Hematopoietic multipotent progenitor cell treated with erythropoietin and hydrocortisone succinate and interleukin-3 and kit ligand, for 4 days (in vitro differentiated cells): ENCODE results near the gene PTPRN2.
A peak's percentile ranks its signal among the peaks of the same experiment; 100 is the strongest.
"Not testable (repeated sequence)": the region's sequence is repeated elsewhere in the genome, so short reads cannot be mapped to it uniquely, and the experiment has no call there.

Experiments
- DNase-seq: peaks from one replicate; pipeline ENCODE4 v3.0.0-alpha.2; 2015

PTPRN2 gene

DNA sequence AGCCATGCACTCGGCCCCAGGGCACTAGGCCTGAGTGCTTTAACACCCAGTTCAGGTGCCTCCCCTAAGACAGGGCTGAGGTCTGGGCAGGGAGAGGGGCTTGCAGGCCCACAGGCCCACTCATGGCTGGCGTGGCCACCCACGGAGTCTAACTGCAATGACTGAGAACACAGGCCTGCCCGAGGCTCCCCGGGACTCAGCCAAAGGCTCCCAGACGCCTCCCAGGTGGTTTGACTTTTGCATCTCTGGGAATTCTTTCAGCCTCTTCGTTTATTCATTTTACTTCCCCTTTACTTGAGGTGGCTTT lies 37.3 kb downstream of the PTPRN2 start:
- no peak for DNase-seq

- no peak for DNase-seq
Measured at GRCh38 chr7:158549616-158550393, 37.8 kb downstream of the PTPRN2 start.

DNA sequence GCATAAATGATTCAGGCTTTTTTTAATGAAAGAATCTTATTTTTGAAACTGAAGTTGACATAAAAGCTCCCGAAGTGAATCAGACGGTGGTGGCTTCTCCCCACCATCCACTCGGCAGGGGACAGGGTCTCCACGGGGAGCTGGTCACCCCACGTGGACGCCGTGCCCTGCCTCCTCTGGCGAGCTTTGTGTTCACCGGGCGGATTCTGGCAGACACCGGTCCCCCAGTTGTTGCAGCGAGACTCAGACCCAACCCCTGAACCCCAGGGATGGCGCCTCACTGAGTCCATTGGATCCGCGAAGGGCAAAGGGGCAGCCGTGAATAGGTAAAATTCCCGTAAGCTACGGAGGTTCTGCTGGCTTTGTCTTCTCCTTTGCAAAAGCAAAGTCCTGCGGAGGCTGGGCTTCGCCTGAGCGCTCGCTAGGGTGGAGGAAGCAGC lies 38.4 kb downstream of the PTPRN2 start:
- DNase-seq, result no peak

GRCh38 chr7:158548726-158549125 lies 38.9 kb downstream of the PTPRN2 start:
- no peak for DNase-seq

DNA sequence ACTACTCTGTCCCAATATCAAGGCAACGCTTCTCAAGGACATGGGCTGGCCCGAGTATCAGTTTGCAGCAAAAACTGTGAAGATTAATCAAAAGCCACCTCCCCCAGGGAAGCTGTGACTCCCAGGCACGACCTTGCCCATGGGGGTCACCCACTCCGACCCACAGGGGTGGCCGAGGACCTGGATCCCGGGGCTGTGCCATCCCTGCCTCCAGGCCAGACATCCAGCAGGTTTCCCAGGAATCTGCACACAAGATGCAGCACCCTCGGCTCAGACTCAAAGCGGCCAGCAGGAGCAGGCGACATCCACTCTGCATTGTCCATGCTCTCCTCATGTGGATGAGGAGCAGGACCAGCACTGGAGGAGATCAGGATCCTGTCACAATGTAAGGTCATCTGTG lies 39.8 kb downstream of the PTPRN2 start:
- no peak for DNase-seq

DNA sequence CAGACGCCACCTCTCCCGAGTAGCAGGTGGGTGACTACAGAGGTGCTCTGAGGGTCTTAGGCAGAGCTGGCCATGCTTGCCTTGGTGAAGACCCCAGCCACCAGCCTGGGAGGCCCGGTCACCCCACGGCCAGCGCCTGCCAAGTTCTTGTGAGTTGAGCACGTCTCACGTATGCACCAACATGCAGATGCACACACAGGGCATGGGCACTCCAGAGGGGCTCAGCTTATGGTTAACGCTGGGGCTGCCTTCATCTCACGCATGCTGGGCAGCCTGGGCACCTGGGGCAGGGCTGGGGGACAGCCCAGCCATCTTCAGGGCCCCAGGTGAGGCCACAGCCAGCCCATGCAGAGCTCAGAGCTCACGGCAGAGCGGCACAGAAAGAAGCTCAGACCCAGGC lies 41.0 kb downstream of the PTPRN2 start:
- DNase-seq, result no peak

GRCh38 chr7:158546214-158546613 lies 41.4 kb downstream of the PTPRN2 start:
- DNase-seq, result no peak

- no peak for DNase-seq
Measured at GRCh38 chr7:158544708-158545107, 42.9 kb downstream of the PTPRN2 start.

- DNase-seq, result no peak
Measured at GRCh38 chr7:158543840-158544239, 43.8 kb downstream of the PTPRN2 start.

- DNase-seq, result no peak
Measured at GRCh38 chr7:158542651-158543566, 44.7 kb downstream of the PTPRN2 start.

GRCh38 chr7:158541346-158542010 lies 46.1 kb downstream of the PTPRN2 start:
- DNase-seq, result peak; percentile 91

DNA sequence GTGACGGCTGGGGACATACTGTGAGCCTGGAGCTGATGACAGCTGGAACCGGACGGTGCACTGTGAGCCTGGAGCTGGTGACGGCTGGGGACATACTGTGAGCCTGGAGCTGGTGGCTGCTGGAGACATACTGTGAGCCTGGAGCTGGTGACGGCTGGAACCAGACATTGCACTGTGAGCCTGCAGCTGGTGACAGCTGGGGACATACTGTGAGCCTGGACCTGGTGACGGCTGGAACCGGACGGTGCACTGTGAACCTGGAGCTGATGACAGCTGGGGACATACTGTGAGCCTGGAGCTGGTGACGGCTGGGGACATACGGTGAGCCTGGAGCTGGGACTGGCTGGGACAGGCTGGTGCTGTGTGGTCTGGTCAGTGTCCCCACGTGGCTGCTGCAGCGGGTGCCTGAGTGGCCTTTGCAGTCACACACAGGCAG lies 47.9 kb downstream of the PTPRN2 start:
- DNase-seq, result no peak

GRCh38 chr7:158538156-158538946 lies 49.3 kb downstream of the PTPRN2 start:
- DNase-seq, result no peak

DNA sequence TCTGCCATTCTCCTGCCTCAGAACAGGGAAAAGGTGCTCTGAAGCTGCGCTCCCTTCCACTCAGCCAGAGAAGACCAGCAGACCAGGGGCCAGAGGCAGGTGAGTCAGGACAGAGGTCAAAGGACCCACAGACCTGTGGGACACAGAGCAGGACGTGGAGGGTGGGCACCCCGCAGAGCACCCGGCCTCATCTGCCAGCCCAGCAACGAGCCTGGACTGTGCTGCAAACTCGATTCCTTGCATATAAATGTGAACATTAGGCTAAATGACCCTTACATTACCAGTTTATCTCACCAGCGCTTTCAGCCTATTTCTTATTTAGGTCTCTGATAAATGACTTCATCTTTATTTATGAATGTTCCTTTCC lies 50.1 kb downstream of the PTPRN2 start:
- no peak for DNase-seq

- peak; percentile 11 for DNase-seq
Measured at GRCh38 chr7:158536871-158537515, 50.6 kb downstream of the PTPRN2 start.

- no peak for DNase-seq
Measured at GRCh38 chr7:158535079-158535478, 52.5 kb downstream of the PTPRN2 start.

DNA sequence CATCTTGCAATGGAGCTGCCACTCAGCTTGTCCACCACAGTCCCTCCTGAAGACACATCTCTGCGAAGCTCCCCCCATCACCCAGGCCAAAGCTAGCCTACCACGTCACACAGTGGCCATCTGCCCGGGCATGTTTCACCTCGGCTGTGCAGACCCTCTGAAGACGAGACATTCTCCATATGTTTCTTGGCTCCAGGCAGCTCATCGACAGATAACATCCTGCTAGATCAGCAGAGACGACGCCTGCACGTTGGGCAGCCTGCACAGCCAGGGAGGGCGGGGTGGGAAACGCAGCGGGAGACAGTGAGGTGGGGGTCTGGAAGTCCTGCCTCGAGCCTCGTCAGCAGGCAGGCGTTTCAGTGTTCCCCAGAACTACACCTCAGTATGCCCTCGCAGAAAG lies 53.0 kb downstream of the PTPRN2 start:
- DNase-seq, result no peak

DNA sequence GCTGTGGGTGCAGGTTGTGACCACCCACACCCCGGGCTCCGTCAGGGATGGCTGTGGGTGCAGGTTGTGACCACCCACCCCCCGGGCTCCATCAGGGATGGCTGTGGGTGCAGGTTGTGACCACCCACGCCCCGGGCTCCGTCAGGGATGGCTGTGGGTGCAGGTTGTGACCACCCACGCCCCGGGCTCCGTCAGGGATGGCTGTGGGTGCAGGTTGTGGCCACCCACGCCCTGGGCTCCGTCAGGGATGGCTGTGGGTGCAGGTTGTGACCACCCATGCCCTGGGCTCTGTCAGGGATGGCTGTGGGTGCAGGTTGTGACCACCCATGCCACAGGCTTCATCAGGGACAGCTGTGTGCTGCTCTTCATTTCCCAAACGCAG lies 53.5 kb downstream of the PTPRN2 start:
- DNase-seq, result not testable (repeated sequence)

DNA sequence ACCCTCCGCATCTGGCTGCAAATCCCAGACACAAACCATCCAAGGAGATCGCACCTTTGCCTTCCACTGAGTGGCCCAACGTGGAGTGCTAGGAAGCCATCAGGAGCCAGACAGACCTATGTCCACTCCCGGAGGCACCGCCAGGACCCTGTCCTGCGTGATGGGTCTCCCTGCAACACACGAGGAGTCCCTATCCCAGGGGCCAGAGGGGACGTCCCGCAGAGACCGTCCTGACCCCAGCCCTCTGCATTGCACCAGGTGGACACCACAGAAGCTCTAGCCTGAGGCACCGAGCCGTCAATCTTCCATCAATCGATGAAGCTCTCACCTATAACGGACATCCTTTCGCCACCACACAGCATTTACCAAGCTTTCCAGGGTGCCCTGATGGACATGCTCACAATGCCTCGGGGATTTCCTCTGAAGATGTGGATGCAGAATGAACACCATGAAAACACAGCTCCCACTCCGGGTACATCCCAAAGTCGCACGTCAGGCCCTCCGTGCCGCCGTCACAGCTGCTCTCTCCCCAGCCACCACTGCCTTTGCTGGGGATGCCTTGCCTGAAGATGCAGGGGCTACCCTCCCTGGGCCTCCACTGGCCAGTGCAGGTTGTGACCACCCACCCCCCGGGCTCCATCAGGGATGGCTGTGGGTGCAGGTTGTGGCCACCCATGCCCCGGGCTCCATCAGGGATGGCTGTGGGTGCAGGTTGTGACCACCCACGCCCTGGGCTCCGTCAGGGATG lies 54.1 kb downstream of the PTPRN2 start:
- DNase-seq, result no peak

- no peak for DNase-seq
Measured at GRCh38 chr7:158532093-158532627, 55.5 kb downstream of the PTPRN2 start.

DNA sequence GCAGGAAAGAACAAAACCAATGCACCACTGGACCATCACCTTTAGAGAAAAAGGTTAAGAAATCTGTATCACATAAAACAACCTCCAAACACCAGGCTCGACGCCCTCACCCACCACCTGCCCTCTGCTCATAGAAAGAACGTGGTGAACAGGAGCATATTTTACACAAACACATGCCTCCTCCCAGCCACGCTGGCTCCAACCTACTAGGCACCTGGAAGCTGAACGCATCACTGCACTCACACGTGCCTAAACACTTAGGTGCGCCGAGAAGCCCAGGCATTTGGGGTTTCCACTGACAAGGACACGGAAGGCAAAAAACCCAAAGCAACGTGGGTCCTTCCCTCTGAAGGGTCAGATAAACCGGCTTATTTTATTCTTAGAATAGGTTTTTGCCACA lies 56.0 kb downstream of the PTPRN2 start:
- no peak for DNase-seq
